HepG2 (cell line): ENCODE data around the gene MYL11. TPM values are rescaled to one million over a fixed set of nuclear protein-coding genes. Genes with fewer than 3 reads are reported as not detected.
A peak's percentile ranks its signal among the peaks of the same experiment; 100 is the strongest.

Source experiments
- ATAC-seq: fragments of 200-7000 bp; cut with Tn5 transposase; 3 replicates; pipeline ENCODE4 v1.9.1; 2020; ENCODE audit warnings: mild to moderate bottlenecking, moderate library complexity
- BruUV-seq: library from RNA; stranded (reverse); fragments of 400-500 nt; replicated peaks from 2 replicates; lab custom pipeline; 2021; lab: Mats Ljungman, UMichigan
- CTCF ChIA-PET: fragments of 300-600 bp; formaldehyde crosslinking; extraction: SDS; loops from one replicate; lab custom pipeline; 2021; ENCODE audit warnings: low total read pairs, inconsistent platforms, low intra/inter-chr PET ratio; lab: Yijun Ruan, JAX
- POLR2A ChIA-PET: fragments of 350-600 bp; sonication (Branson Sonifier 250); formaldehyde crosslinking; loops from one replicate; lab custom pipeline; 2020; ENCODE audit warnings: antibody characterized with exemption, inconsistent platforms; lab: Yijun Ruan, JAX
- DNase-seq: peaks from one replicate; pipeline ENCODE4 v3.0.0-alpha.2; 2015; ENCODE audit warnings: low spot score
- FAIRE-seq: peaks from 3 replicates; lab custom pipeline; 2011; peaks lifted over from hg19 to GRCh38; lab: Jason Lieb, UNC
- H2AFZ ChIP-seq: one replicate; pipeline ENCODE4 v1.6.1; 2011; ENCODE audit warnings: low read length, inconsistent platforms
- H3K27ac ChIP-seq: fragments of 300-600 bp; 3 replicates; pipeline ENCODE4 v1.8.0; 2011; ENCODE audit warnings: mixed run types, mild to moderate bottlenecking, mixed read lengths, low read length, inconsistent platforms; ENCODE audit not compliant: insufficient read depth; ENCODE audit errors: extremely low read length
- H3K27me3 ChIP-seq, 2 experiments: fragments of 200-600 bp in 1 of 2; 2 replicates in 1 of 2; 3 replicates in 1 of 2; pipeline versions ENCODE4 v1.6.0 to v1.8.0; 2011; ENCODE audit warnings: low read length in 2 of 2, mild to moderate bottlenecking in 2 of 2, moderate library complexity in 2 of 2, inconsistent platforms in 1 of 2; ENCODE audit not compliant: insufficient read depth in 2 of 2, control insufficient read depth in 1 of 2
- H3K36me3 ChIP-seq, 2 experiments: fragments of 200-600 bp in 1 of 2; replicated peaks in 1 of 2; 2 replicates in 1 of 2; 3 replicates in 1 of 2; pipeline versions ENCODE4 v1.5.1 to v1.8.0; 2011; ENCODE audit warnings: low read length in 2 of 2, inconsistent platforms in 1 of 2; ENCODE audit not compliant: insufficient read depth in 2 of 2, control insufficient read depth in 1 of 2
- H3K4me1 ChIP-seq: 2 replicates; pipeline ENCODE4 v1.5.1; 2012; ENCODE audit warnings: low read length, inconsistent platforms; ENCODE audit not compliant: insufficient read depth
- H3K4me2 ChIP-seq: 2 replicates; pipeline ENCODE4 v1.6.0; 2011; ENCODE audit warnings: low read depth, low read length, inconsistent platforms
- H3K4me3 ChIP-seq, 3 experiments: fragments of 200-600 bp in 1 of 3; sonication (generic), shearing (Covaris generic) in 1 of 3; replicated peaks in 1 of 3; 2 replicates each; pipeline ENCODE4 v1.5.1; 2011 to 2016; ENCODE audit warnings: low read length in 3 of 3, inconsistent platforms in 2 of 3, low read depth in 2 of 3, mild to moderate bottlenecking in 2 of 3, control low read depth in 1 of 3, mixed read lengths in 1 of 3; ENCODE audit not compliant: insufficient read depth in 1 of 3
- H3K79me2 ChIP-seq: one replicate; pipeline ENCODE4 v1.6.1; 2011; ENCODE audit warnings: low read length, inconsistent platforms; ENCODE audit not compliant: insufficient read depth
- H3K9ac ChIP-seq: 2 replicates; pipeline ENCODE4 v1.6.0; 2011; ENCODE audit warnings: mild to moderate bottlenecking, low read depth, low read length, inconsistent platforms; ENCODE audit not compliant: insufficient read depth
- H3K9me3 ChIP-seq: 2 replicates; pipeline ENCODE4 v1.5.1; 2012; ENCODE audit warnings: mild to moderate bottlenecking, low read length
- H4K20me1 ChIP-seq: 2 replicates; pipeline ENCODE4 v1.6.0; 2011; ENCODE audit warnings: inconsistent platforms, mild to moderate bottlenecking, low read length, moderate library complexity; ENCODE audit not compliant: insufficient read depth
- CHD2 ChIP-seq: IDR thresholded peaks from 2 replicates; pipeline ENCODE4 v1.6.1; 2011; ENCODE audit warnings: low read depth, low read length, improper control_type of control experiment
- HOXA5 ChIP-seq: sonication (generic); formaldehyde crosslinking; IDR thresholded peaks from 2 replicates; pipeline ENCODE4 v1.4.0; 2020; ENCODE audit warnings: missing genetic modification reagents
- KDM4B ChIP-seq: sonication (generic); formaldehyde crosslinking; IDR thresholded peaks from 2 replicates; pipeline ENCODE4 v1.4.0; 2020; ENCODE audit warnings: missing genetic modification reagents
- KDM6A ChIP-seq: IDR thresholded peaks from 2 replicates; pipeline ENCODE4 v1.6.1; 2016; ENCODE audit warnings: low read depth
- KLF15 ChIP-seq: sonication (generic); formaldehyde crosslinking; IDR thresholded peaks from 2 replicates; pipeline ENCODE4 v1.8.1; 2023; ENCODE audit warnings: borderline replicate concordance, mild to moderate bottlenecking, inconsistent platforms, missing genetic modification reagents, mixed read lengths
- MAF1 ChIP-seq: sonication (generic); formaldehyde crosslinking; IDR thresholded peaks from 2 replicates; pipeline ENCODE4 v1.5.0; 2020; ENCODE audit warnings: missing genetic modification reagents, borderline replicate concordance
- MED1 ChIP-seq: sonication (generic); formaldehyde crosslinking; IDR thresholded peaks from 2 replicates; pipeline ENCODE4 v1.4.0; 2020; ENCODE audit warnings: missing genetic modification reagents
- NFIC ChIP-seq: IDR thresholded peaks from 2 replicates; pipeline ENCODE4 v1.6.1; 2012; ENCODE audit warnings: mild to moderate bottlenecking, low read length, inconsistent platforms
- NONO ChIP-seq, 2 experiments: fragments of 450-650 bp in 1 of 2; sonication (generic) in 1 of 2; formaldehyde crosslinking in 1 of 2; IDR thresholded peaks in 1 of 2; conservative IDR thresholded peaks in 1 of 2; 2 replicates each; pipeline versions ENCODE4 v1.6.1 to v1.8.0; 2017 to 2022; ENCODE audit warnings: mild to moderate bottlenecking in 1 of 2, missing genetic modification reagents in 1 of 2, moderate library complexity in 1 of 2
- SRY ChIP-seq: sonication (generic); formaldehyde crosslinking; IDR thresholded peaks from 2 replicates; pipeline ENCODE4 v1.8.0; 2022; ENCODE audit warnings: mild to moderate bottlenecking, missing genetic modification reagents
- ZNF569 ChIP-seq: sonication (generic); formaldehyde crosslinking; IDR thresholded peaks from 2 replicates; pipeline ENCODE4 v1.5.0; 2020; ENCODE audit warnings: mild to moderate bottlenecking, missing genetic modification reagents, moderate library complexity, borderline replicate concordance
- ZNF775 ChIP-seq: sonication (generic); formaldehyde crosslinking; IDR thresholded peaks from 2 replicates; pipeline ENCODE4 v1.4.0; 2020; ENCODE audit warnings: missing genetic modification reagents, mild to moderate bottlenecking, moderate library complexity, borderline replicate concordance
- ZNF777 ChIP-seq: sonication (generic); formaldehyde crosslinking; IDR thresholded peaks from 2 replicates; pipeline ENCODE4 v1.4.0; 2020; ENCODE audit warnings: missing genetic modification reagents
- ZNF841 ChIP-seq: sonication (generic); formaldehyde crosslinking; IDR thresholded peaks from 2 replicates; pipeline ENCODE4 v1.8.1; 2023; ENCODE audit warnings: missing genetic modification reagents, borderline replicate concordance
- WGBS: methylation state at CpG from one replicate; pipeline ENCODE4 v1.1.6; 2017; ENCODE audit warnings: low lambda C conversion rate; 5-methylcytosine and 5-hydroxymethylcytosine counted together
- in situ Hi-C: cut with HindIII; loops from 2 replicates; pipeline ENCODE4 v1.10.0; 2017; ENCODE audit warnings: low pct_unique_long_range_greater_than_20kb; ENCODE audit not compliant: extremely low pct_ligation_motif_present
- intact Hi-C: fragments of 100-400 bp; cut with micrococcal nuclease; formaldehyde crosslinking; loops from one replicate; pipeline ENCODE4 v1.10.0; 2022; ENCODE audit not compliant: unreplicated experiment
- polyA plus RNA-seq, 8 experiments: library from polyadenylated mRNA; depleted of rRNA in 3 of 8; stranded (reverse) in 7 of 8; unstranded in 1 of 8; fragments of >200 nt; fragmentation: Illumina TruSeq in 4 of 8; extraction: Trizol in 4 of 8; gene quantifications; 2 replicates each; pipeline versions ENCODE4 v1.2.1 to v1.2.3, GENCODE V29; 2011 to 2016; ENCODE audit warnings: low read depth in 4 of 8, missing spikeins in 1 of 8, mixed read lengths in 1 of 8; ENCODE audit not compliant: insufficient read depth in 1 of 8
- total RNA-seq, 5 experiments: library from RNA; depleted of rRNA; stranded (reverse); fragments of >200 nt; fragmentation: Illumina TruSeq; extraction: Trizol; gene quantifications; 2 replicates each; pipeline ENCODE4 v1.2.3, GENCODE V29; 2016; ENCODE audit warnings: low read depth in 1 of 5
- TF ChIP-seq, protein P1 (sequence below): sonication (generic); formaldehyde crosslinking; IDR thresholded peaks from 2 replicates; pipeline ENCODE4 v1.8.0; 2023; ENCODE audit warnings: mild to moderate bottlenecking, missing genetic modification reagents
- TF ChIP-seq, protein P2 (sequence below): sonication (generic); formaldehyde crosslinking; conservative IDR thresholded peaks from 2 replicates; pipeline ENCODE4 v1.8.1; 2023; ENCODE audit warnings: missing genetic modification reagents
- TF ChIP-seq, protein P3 (sequence below): sonication (generic); formaldehyde crosslinking; IDR thresholded peaks from 2 replicates; pipeline ENCODE4 v1.5.0; 2020; ENCODE audit warnings: missing genetic modification reagents, mild to moderate bottlenecking, borderline replicate concordance
- TF ChIP-seq, protein P4 (sequence below): sonication (generic); formaldehyde crosslinking; IDR thresholded peaks from 2 replicates; pipeline ENCODE4 v1.4.0; 2020; ENCODE audit warnings: missing genetic modification reagents
- TF ChIP-seq, protein P5 (sequence below): sonication (generic); formaldehyde crosslinking; IDR thresholded peaks from 2 replicates; pipeline ENCODE4 v1.5.0; 2020; ENCODE audit warnings: missing genetic modification reagents

The MYL11 gene
- total and polyA plus RNA-seq, 2 of the 13 experiments (the other 11 are each of a cell fraction or from before 2014, with no cell fraction given), result not detected

DNA sequence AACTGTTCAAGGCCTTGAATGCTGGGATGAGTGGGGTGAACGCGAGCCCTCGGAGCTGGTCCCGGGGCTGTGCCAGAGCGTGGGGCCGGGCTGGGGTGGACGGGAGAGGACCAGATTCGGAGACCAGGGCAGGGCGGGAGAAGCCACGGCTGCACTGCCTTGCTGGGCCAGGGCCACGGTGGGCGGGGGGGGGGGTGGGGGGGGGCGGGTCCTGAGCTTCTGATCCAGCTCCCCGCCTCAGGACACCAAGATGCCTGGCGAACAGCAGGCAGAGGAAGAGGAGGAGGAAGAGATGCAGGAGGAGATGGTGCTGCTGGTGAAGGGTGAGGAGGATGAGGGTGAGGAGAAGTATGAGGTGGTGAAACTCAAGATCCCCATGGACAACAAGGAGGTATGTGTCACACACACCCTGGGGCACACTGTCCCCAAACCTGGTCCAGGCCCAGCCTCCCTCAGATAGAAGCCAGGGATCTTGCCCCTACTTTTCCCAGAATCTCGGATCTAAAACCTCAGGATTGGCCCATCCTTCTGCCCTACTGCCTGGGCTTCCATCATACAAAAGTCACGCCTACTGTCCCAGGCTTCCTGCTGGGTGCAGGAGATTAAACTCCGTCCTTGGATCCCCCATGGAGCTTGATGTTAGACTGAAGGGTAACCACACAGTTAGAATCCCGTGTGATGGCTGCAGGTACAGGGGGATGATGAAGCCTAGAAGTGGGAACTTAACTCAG lies 33.4 kb downstream of the MYL11 start:
- no peak; the same call in 1 of the 3 replicates for ATAC-seq
- CTCF ChIA-PET, result interaction anchor here (0.7 to 2.3 kb wide), 2 partner anchors 12 kb away, joined by 3 to 20 read pairs; partner anchors contain the start of gene ZNF48
- TF ChIP-seq ZNF777 (CRISPR knock-in tag) (no peak), ZNF841 (no peak), KDM6A (no peak), SRY (0 out of 2 replicates have a peak, but pooled peaks have one; percentile 0), HOXA5 (CRISPR knock-in tag) (no peak), KLF15 (CRISPR knock-in tag) (no peak), ZNF775 (CRISPR knock-in tag) (no peak), MED1 (CRISPR knock-in tag) (no peak), NONO (IDR thresholded peaks at IDR 0.05) (no peak), NONO (CRISPR knock-in tag; conservative IDR thresholded peaks at IDR 0.05) (no peak), KDM4B (CRISPR knock-in tag) (no peak), ZNF569 (CRISPR knock-in tag) (no peak), CHD2 (0 out of 2 replicates have a peak, but pooled peaks have one; percentile 9), MAF1 (CRISPR knock-in tag) (no peak), NFIC (no peak)
- TF ChIP-seq, protein P1, sequence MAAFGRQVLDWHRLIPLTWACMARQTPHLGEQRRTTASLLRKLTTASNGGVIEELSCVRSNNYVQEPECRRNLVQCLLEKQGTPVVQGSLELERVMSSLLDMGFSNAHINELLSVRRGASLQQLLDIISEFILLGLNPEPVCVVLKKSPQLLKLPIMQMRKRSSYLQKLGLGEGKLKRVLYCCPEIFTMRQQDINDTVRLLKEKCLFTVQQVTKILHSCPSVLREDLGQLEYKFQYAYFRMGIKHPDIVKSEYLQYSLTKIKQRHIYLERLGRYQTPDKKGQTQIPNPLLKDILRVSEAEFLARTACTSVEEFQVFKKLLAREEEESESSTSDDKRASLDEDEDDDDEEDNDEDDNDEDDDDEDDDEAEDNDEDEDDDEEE, result no peak
- TF ChIP-seq, protein P2, sequence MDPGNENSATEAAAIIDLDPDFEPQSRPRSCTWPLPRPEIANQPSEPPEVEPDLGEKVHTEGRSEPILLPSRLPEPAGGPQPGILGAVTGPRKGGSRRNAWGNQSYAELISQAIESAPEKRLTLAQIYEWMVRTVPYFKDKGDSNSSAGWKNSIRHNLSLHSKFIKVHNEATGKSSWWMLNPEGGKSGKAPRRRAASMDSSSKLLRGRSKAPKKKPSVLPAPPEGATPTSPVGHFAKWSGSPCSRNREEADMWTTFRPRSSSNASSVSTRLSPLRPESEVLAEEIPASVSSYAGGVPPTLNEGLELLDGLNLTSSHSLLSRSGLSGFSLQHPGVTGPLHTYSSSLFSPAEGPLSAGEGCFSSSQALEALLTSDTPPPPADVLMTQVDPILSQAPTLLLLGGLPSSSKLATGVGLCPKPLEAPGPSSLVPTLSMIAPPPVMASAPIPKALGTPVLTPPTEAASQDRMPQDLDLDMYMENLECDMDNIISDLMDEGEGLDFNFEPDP (CRISPR knock-in tag), result no peak
- TF ChIP-seq, protein P3, sequence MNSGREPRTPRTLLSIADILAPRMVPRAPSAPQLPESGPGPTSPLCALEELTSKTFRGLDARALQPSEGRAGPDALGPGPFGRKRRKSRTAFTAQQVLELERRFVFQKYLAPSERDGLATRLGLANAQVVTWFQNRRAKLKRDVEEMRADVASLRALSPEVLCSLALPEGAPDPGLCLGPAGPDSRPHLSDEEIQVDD (CRISPR knock-in tag), result 0 out of 2 replicates have a peak, but pooled peaks have one; percentile 19
- TF ChIP-seq, protein P4, sequence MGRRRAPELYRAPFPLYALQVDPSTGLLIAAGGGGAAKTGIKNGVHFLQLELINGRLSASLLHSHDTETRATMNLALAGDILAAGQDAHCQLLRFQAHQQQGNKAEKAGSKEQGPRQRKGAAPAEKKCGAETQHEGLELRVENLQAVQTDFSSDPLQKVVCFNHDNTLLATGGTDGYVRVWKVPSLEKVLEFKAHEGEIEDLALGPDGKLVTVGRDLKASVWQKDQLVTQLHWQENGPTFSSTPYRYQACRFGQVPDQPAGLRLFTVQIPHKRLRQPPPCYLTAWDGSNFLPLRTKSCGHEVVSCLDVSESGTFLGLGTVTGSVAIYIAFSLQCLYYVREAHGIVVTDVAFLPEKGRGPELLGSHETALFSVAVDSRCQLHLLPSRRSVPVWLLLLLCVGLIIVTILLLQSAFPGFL, result no peak
- TF ChIP-seq, protein P5, sequence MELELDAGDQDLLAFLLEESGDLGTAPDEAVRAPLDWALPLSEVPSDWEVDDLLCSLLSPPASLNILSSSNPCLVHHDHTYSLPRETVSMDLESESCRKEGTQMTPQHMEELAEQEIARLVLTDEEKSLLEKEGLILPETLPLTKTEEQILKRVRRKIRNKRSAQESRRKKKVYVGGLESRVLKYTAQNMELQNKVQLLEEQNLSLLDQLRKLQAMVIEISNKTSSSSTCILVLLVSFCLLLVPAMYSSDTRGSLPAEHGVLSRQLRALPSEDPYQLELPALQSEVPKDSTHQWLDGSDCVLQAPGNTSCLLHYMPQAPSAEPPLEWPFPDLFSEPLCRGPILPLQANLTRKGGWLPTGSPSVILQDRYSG (CRISPR knock-in tag), result no peak

More for the DNA sequence above, 33.4 kb downstream of the MYL11 start:
- Histone ChIP-seq H3K9me3 (no peaks in the 10 kb centered on the region), H3K79me2 (peaks cover 9% of the 10 kb centered on the region), H3K4me3 (peak overlapping the region; percentile 87 to 96 (median 91)), H3K36me3 (peaks cover 10 to 18% of the 10 kb centered on the region in 2 experiments), H3K27ac (peak overlapping the region; percentile 85), H4K20me1 (no peaks in the 10 kb centered on the region), H3K4me2 (peak overlapping the region; percentile 93), H2AFZ (no peak overlapping the region), H3K4me1 (peaks cover 31% of the 10 kb centered on the region), H3K27me3 (no peaks in the 10 kb centered on the region), H3K9ac (peak overlapping the region; percentile 88)
- BruUV-seq, result TSS peak; percentile 73
- no peak for DNase-seq
- POLR2A ChIA-PET, result interaction anchor here (0.6 to 4.9 kb wide), 32 partner anchors 8 to 576 kb away, joined by 3 to 70 read pairs (median 5); partner anchors contain the start of genes ALDOA, CD2BP2, DCTPP1 and SEPTIN1
- FAIRE-seq, result no peak
- in situ Hi-C loops (no loop called here), intact Hi-C loops (loop anchor here (1.0 to 2.0 kb wide), 2 partner anchors 38 to 53 kb away; partner anchors contain the start of genes CD2BP2 and TBC1D10B)
- 12% methylated on average over 18 of the region's 19 CpGs for WGBS
